ENCODE data around the gene COG7.
"Not testable (repeated sequence)": the region's sequence is repeated elsewhere in the genome, so short reads cannot be mapped to it uniquely, and the experiment has no call there.

DNA sequence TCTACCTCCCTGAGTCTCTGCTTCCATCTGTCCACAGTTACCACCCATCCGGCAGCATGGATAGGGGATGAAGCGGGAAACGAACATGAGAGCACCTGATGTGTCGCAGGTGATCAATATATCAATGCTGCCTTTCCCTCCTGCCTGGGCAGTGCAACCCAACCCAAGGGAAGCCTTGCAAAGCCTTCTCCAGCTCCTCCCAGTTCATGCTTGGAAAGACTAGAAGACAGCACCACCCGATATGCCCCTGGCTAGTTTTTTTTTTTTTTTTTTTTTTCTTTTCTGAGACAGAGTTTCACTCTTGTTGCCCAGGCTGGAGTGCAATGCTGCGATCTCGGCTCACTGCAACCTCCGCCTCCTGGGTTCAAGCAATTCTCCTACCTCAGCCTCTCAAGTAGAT lies 63.1 kb downstream of the COG7 start:
- TF ChIP-seq CTCF (IDR thresholded peaks at IDR 0.05; ENCODE audit: low read depth, low read length); EZH2phosphoT487 (IDR thresholded peaks at IDR 0.05; ENCODE audit: low read depth): not testable (repeated sequence)
